ENCODE measurements around the gene ATRIP.

- TF ChIP-seq EZH2phosphoT487 (IDR thresholded peaks at IDR 0.05; ENCODE audit: insufficient read depth, low read depth) (no peak), EZH2 (IDR thresholded peaks at IDR 0.05; ENCODE audit: insufficient read depth, poor library complexity, severe bottlenecking) (no peak)
Observed at GRCh38 chr3:48464713-48465221, 18.2 kb downstream of the ATRIP start.
